GM19043 (cell line): ENCODE measurements around the gene IL1RAPL1.
"Not testable (repeated sequence)": the region's sequence is repeated elsewhere in the genome, so short reads cannot be mapped to it uniquely, and the experiment has no call there.

Experiments
- ATAC-seq: cut with Tn5 transposase; IDR thresholded peaks from one replicate; pipeline ENCODE4 v1.9.1; 2021; ENCODE audit warnings: low read depth; ENCODE audit not compliant: unreplicated experiment

IL1RAPL1 gene

DNA sequence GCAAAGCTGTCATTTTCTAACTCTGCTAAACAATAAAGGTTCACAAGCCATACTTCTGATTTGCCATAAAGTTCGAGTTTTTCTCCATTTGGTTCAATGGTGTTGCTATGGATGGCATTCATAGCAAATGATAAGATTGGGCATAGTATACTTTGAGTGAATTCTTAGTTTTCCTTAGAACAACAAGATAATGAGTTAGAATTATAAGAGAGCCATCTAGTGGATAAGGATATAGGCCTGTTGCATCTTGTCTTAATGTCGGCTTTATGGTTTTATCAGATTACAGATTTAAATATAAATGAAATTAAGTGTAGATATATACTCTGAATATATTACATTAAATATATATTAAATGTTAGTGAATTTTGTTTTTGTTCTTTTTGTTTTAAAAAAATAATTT, 644.6 kb downstream of the IL1RAPL1 start:
- no peak for ATAC-seq

DNA sequence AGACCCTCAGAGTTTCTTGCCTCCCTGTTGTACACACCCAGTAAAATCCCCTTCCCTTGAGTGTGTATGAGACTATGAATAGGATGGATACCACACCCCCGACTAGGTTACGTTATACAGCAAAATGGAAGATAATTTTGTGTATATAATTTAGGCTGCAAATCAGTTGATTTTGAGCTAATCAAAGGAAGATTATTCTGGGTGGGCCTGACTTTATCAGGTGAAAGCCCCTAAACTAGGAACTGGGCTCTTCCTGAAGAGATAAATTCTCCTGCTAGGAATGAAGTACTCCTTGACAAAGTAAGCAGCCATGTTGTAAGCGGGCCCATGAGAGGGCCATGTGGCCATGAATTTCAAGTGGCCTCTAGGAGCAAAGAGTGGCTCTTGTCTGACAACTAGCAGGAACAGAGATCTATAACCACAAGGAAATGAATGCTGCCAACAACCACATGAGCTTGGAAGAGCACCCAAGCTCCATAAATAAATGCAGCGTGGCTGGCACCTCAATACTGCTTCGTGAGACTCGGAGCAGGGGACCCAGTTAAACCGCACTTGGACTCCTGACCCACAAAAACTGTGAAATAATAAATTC, 646.4 kb downstream of the IL1RAPL1 start:
- no peak for ATAC-seq

DNA sequence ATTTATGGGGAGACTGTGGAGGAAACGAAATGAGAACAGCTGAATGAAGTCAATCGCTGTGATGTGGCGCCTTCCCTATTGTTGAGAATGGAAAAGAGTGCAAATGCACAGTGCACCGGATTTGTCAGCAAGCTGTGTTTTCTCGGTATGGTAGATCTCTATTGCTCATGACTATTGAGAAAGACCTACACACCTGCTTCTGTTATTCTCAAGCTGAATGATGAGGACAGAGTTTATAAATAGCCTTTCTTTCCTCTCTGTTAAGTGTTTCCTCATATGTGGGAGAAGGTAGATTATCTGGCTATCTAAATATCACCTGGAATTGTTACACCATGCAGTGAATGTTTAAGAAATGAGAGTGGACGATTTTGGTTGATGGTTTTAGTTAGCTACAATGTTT, 650.7 kb downstream of the IL1RAPL1 start:
- no peak for ATAC-seq

GRCh38 chrX:29241809-29242208, 654.6 kb downstream of the IL1RAPL1 start:
- ATAC-seq, result no peak

- ATAC-seq, result no peak
These were observed 655.6 kb downstream of the IL1RAPL1 start for GRCh38 chrX:29242856-29243255.

GRCh38 chrX:29243942-29244341, 656.7 kb downstream of the IL1RAPL1 start:
- no peak for ATAC-seq

DNA sequence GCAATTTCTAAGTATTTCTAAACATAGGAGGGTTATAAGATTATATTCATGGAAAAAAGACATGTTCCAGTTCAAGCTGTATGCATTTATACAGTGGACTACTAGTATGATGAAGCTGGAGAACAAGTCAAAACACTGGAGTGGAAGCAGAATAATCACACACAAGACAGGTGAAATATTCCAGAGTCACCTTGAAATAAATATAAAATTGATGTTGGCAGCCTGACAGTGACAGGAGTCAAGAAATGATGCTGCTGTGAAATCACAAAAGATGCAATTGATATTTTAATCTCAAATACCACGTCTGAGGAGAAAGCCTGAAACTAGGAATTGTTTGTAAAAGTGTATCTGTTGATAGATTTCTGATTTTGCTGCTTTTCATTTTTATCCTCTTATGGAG, 667.3 kb downstream of the IL1RAPL1 start:
- ATAC-seq, result no peak

DNA sequence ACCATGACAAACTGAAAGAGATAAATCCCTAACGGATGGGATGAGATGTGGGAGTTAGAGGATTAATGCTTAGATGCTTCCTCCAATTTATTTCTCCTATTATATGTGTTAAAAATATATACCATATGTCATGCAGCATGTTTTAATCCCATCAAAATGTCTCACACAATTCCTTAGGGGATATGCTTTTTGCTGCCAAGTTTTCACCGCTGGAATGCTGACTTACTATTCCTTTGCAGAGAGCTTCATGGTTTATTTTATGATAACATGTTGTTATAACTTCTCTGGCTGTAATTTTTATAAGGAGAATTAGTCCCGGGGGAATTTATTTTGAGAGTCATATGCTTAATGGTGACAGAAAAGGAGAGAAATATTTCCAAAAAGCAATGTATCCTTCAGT, 670.3 kb downstream of the IL1RAPL1 start:
- no peak for ATAC-seq

- ATAC-seq, result no peak
These were observed 682.1 kb downstream of the IL1RAPL1 start for GRCh38 chrX:29269390-29269789.

- ATAC-seq, result no peak
These were observed 687.3 kb downstream of the IL1RAPL1 start for GRCh38 chrX:29274517-29274916.

DNA sequence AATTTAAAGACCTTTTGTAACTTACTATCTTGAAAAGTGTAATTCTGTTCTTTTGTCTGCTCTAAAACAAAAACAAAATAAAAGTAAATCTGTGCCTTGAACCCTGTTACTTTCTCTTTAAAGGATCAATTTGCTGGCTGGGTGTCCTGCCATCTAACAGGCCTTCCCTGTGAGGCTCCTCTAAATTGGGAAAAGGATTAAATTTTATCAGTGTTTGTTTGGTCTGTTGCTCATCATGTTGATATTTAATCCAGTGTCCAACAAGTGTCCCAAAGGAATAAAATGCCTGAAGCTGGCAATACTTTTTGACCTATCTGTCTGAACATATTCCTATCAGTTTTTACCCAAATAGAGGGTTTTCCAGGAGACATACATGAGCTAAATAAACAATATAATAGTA, 688.7 kb downstream of the IL1RAPL1 start:
- ATAC-seq, result no peak

- ATAC-seq, result no peak
These were observed 694.0 kb downstream of the IL1RAPL1 start for GRCh38 chrX:29281078-29281742.

DNA sequence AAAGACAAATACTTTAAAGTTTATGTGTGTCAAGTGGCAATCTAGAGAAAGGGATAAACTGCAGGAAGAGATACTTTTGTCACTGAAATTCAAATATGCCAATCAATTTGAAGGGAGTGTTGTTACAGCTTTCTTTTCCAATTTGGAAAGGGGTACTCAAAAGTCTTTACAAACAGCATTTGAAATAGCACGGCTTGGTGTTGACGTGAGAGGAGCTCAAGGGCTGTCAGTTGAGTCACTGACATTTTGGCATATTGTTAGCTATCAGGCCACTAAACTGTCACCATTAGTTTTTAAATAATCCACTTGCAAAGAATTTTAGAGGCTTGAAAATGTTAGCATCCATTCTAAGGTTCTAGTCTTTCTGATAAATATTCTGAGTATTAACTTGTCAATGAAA, 698.4 kb downstream of the IL1RAPL1 start:
- no peak for ATAC-seq

DNA sequence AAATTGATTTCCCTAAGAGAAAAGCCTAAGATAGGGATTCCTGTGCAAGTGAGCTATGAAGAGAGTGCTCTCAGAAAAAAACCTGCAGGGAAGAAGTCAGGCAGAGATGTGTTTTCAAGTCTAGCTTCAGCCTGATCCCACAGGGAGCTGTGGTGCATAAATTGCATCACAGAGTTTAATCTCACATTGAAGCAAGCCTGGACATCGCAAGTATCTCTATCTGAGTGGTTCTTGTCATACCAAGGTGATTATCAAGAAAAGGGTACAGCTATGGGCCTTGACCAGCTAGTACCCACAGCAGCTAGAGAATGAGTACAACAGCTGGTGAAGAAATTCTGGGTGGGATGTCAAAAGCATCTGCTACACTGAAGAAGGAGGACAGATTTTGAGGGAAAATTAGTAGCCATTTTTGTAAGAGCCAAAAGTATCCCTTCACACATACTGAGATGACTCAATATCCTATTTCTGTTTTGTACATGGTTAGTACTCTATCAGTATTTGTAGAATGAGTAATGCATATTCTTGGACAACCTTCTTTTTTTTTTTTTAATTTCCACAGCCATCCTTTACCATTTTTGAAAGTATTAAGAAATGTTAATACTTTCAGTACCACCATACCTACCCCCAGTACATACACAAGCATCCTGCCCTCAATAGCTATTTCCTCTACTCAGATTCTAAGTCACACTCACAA, 708.9 kb downstream of the IL1RAPL1 start:
- no peak for ATAC-seq

- ATAC-seq, result no peak
These were observed 710.0 kb downstream of the IL1RAPL1 start for GRCh38 chrX:29297171-29297800.

GRCh38 chrX:29299684-29300083, 712.4 kb downstream of the IL1RAPL1 start:
- no peak for ATAC-seq

DNA sequence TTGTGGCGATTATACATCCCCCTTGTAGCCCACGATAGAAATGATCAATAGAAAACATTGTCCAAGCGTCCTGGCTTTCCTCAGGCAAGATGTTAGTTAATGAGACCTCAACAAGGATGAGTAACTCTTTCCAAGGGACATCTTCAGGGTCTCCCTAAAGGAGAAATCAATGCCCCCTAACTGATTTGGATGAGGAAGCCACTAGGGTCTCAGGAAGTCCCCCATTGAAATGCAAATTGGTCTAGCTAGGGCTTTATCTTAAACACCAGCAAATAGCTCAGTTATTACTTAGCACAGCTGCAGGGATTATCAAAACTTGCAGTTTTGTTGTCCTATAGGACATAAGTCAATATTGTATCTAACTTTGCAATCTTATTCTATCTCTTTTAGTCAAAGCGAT, 721.5 kb downstream of the IL1RAPL1 start:
- ATAC-seq, result no peak

- ATAC-seq, result no peak
These were observed 728.7 kb downstream of the IL1RAPL1 start for GRCh38 chrX:29315931-29316330.

DNA sequence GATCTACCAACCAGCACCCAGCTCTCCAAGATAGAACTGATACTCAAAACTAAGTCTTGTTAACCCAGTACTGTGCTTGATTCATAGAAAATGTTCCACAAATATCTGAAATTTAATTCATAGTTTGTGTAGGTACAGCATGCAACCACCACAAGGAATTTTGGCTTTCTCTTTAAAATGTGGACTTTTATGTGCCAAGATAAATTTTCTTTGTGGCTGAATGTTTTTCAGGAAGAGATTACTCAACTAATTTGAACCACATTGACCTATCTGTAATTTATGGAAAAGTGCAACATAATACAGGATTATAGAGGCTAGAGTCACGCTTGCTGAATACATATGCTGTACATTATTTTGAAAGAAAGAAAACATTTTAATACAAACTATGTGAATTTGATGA, 730.8 kb downstream of the IL1RAPL1 start:
- no peak for ATAC-seq

GRCh38 chrX:29332429-29332828, 745.2 kb downstream of the IL1RAPL1 start:
- ATAC-seq, result not testable (repeated sequence)

DNA sequence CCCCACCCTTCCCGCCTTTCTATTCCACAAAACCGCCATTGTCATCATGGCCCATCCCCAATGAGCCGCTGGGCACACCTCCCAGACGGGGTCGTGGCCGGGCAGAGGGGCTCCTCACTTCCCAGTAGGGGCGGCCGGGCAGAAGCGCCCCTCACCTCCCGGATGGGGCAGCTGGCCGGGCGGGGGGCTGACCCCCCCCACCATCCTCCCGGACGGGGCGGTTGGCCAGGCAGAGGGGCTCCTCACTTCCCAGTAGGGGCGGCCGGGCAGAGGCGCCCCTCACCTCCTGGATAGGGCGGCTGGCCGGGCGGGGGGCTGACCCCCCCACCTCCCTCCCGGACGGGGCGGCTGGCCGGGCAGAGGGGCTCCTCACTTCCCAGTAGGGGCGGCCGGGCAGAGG, 745.8 kb downstream of the IL1RAPL1 start:
- not testable (repeated sequence) for ATAC-seq

DNA sequence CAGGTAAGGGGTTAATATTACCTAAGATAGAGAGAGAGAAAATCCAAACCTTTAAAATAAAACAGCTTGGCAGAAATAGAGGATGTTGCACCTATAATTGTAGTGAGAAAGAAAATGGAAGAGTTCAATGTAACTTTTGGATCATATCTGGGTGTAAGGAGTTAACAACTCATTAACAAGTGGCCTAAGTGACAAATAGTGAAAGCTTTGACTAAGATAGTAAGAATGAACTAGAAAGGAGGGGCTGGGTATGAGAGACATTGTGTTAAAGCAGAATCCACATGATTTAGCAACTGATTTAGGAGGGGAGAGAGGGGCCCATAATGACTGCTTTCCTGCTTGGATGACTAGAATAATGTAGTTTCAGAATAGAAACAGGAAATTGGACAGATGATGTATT, 761.0 kb downstream of the IL1RAPL1 start:
- ATAC-seq, result no peak
